Testis (tissue), 3 donors: Measurements from ENCODE around the gene RAP1GAP2. TPM values are rescaled to one million over a fixed set of nuclear protein-coding genes. Genes with fewer than 3 reads are reported as not detected.

Experiments used
- DNase-seq: peaks from one replicate; pipeline ENCODE4 v3.0.0-alpha.2; 2019
- H3K27ac ChIP-seq, 2 donors: fragments of 200-600 bp; sonication (generic); one replicate each; pipeline ENCODE4 v1.5.1; 2019
- H3K27me3 ChIP-seq: fragments of 200-600 bp; sonication (generic); one replicate; pipeline ENCODE4 v1.5.1; 2019
- H3K36me3 ChIP-seq: fragments of 200-600 bp; sonication (generic); one replicate; pipeline ENCODE4 v1.5.1; 2017; ENCODE audit warnings: low read depth; ENCODE audit errors: missing control alignments
- H3K4me1 ChIP-seq: fragments of 200-600 bp; sonication (generic); one replicate; pipeline ENCODE4 v1.5.1; 2019
- H3K4me3 ChIP-seq, 2 donors: fragments of 200-600 bp; sonication (generic); one replicate each; pipeline ENCODE4 v1.5.1; 2017 to 2019
- H3K9me3 ChIP-seq: fragments of 200-600 bp; sonication (generic); one replicate; pipeline ENCODE4 v1.5.1; 2017
- CTCF ChIP-seq, 3 experiments: fragments of 450-650 bp in 2 of 3; fragments of 200-600 bp in 1 of 3; sonication (generic) in 1 of 3; IDR thresholded peaks; one replicate each; pipeline ENCODE4 v1.5.1; 2016 to 2019; ENCODE audit warnings: antibody characterized with exemption in 3 of 3, mild to moderate bottlenecking in 2 of 3, moderate library complexity in 1 of 3
- POLR2A ChIP-seq: fragments of 450-650 bp; IDR thresholded peaks from one replicate; pipeline ENCODE4 v1.6.1; 2017; ENCODE audit warnings: antibody characterized with exemption, mild to moderate bottlenecking, moderate library complexity
- WGBS, 2 donors: methylation state at CpG; one replicate each; pipeline ENCODE4 v1.1.5; 2018; 5-methylcytosine and 5-hydroxymethylcytosine counted together
- intact Hi-C: fragments of 100-400 bp; cut with DNase I; formaldehyde crosslinking; loops from one replicate; pipeline ENCODE4 v1.15.1; 2023; ENCODE audit warnings: low total_unique reads
- polyA plus RNA-seq: library from polyadenylated mRNA; stranded (reverse); fragments of 350-450 nt; fragmentation: Illumina TruSeq; extraction: RNeasy Lipid Tissue Mini Kit (QIAGEN cat#74804); gene quantifications from one replicate; pipeline ENCODE4 v1.2.3, GENCODE V29; 2014; ENCODE audit warnings: low read depth, low replicate concordance; ENCODE audit not compliant: insufficient read depth
- total RNA-seq, 2 donors: library from RNA; depleted of rRNA; stranded (reverse); fragments of >200 nt; gene quantifications; one replicate each; pipeline ENCODE4 v1.2.3, GENCODE V29; 2016

The RAP1GAP2 gene
- total and polyA plus RNA-seq, 3 donors from 2014 or later: 10.4 to 21.7 (median 15.1) TPM

- Histone ChIP-seq H3K9me3 (no peaks in the 10 kb centered on the region), H3K27me3 (no peaks in the 10 kb centered on the region), H3K4me3 (no peak overlapping the region), H3K27ac (no peak overlapping the region), H3K36me3 (no peaks in the 10 kb centered on the region), H3K4me1 (no peaks in the 10 kb centered on the region)
- TF ChIP-seq POLR2A: no peak
- TF ChIP-seq CTCF (IDR thresholded peaks at IDR 0.05): no peak
- intact Hi-C loops: no loop called here
- WGBS, 2 donors: 77 to 89% methylated on average over 7 to 10 of the region's 10 CpGs
- no peak for DNase-seq
Observed at GRCh38 chr17:2842464-2842863, 46.2 kb downstream of the RAP1GAP2 start.

- DNase-seq: no peak
- no peaks in the 10 kb centered on the region for H3K4me1 ChIP-seq
- TF ChIP-seq CTCF (IDR thresholded peaks at IDR 0.05) (no peak), POLR2A (no peak)
Observed at GRCh38 chr17:2844416-2844815, 48.2 kb downstream of the RAP1GAP2 start.

GRCh38 chr17:2847381-2848333 is 51.4 kb downstream of the RAP1GAP2 start:
- intact Hi-C loops: no loop called here
- Histone ChIP-seq H3K4me3 (no peak overlapping the region), H3K27me3 (no peaks in the 10 kb centered on the region), H3K4me1 (no peaks in the 10 kb centered on the region), H3K9me3 (no peaks in the 10 kb centered on the region), H3K27ac (no peak overlapping the region), H3K36me3 (no peaks in the 10 kb centered on the region)
- WGBS, 2 donors: 72 to 78% methylated on average over 17 of the region's 17 CpGs
- DNase-seq: no peak
- TF ChIP-seq CTCF (IDR thresholded peaks at IDR 0.05): no peak
- TF ChIP-seq POLR2A: no peak

More at GRCh38 chr17:2844416-2844815, 48.2 kb downstream of the RAP1GAP2 start:
- Histone ChIP-seq H3K36me3 (no peaks in the 10 kb centered on the region), H3K9me3 (no peaks in the 10 kb centered on the region), H3K27ac (no peak overlapping the region), H3K4me3 (no peak overlapping the region), H3K27me3 (no peaks in the 10 kb centered on the region)
- 54 to 75% methylated on average over 6 of the region's 6 CpGs for WGBS, 2 donors
- intact Hi-C loops: no loop called here

- WGBS, 2 donors: 41 to 69% methylated on average over 6 to 13 of the region's 13 CpGs
- Histone ChIP-seq H3K36me3 (no peaks in the 10 kb centered on the region), H3K4me1 (peaks cover 4% of the 10 kb centered on the region), H3K27me3 (no peaks in the 10 kb centered on the region), H3K9me3 (no peaks in the 10 kb centered on the region), H3K27ac (no peak overlapping the region), H3K4me3 (no peak overlapping the region)
- no peak for DNase-seq
- intact Hi-C loops: no loop called here
- TF ChIP-seq POLR2A (no peak), CTCF (IDR thresholded peaks at IDR 0.05) (no peak)
Observed at GRCh38 chr17:2849327-2849670, 53.1 kb downstream of the RAP1GAP2 start.
